ENCODE measurements around the gene ERMARD. TPM values are rescaled to one million over a fixed set of nuclear protein-coding genes. Genes with fewer than 3 reads are reported as not detected.

Gene ERMARD
- total RNA-seq, 1 donor from 2014 or later = 34.2 TPM

GRCh38 chr6:169778646-169779045 is 27.2 kb downstream of the ERMARD start:
- DNase-seq (ENCODE audit: low read depth) = no peak
- H3K4me3 ChIP-seq (ENCODE audit: low read depth, low read length) = no peak overlapping the region
- H3K27me3 ChIP-seq (ENCODE audit: control insufficient read depth, insufficient read depth, low read length) = no peaks in the 10 kb centered on the region
- TF ChIP-seq CTCF (IDR thresholded peaks at IDR 0.05; ENCODE audit: insufficient read depth, low read length, poor library complexity, severe bottlenecking) = no peak
- no peaks in the 10 kb centered on the region for H3K36me3 ChIP-seq (ENCODE audit: control insufficient read depth, insufficient read depth, low read length)

- Histone ChIP-seq H3K36me3 (ENCODE audit: control insufficient read depth, insufficient read depth, low read length) (no peaks in the 10 kb centered on the region), H3K4me3 (ENCODE audit: low read depth, low read length) (no peak overlapping the region), H3K27me3 (ENCODE audit: control insufficient read depth, insufficient read depth, low read length) (no peaks in the 10 kb centered on the region)
- no peak for TF ChIP-seq CTCF (IDR thresholded peaks at IDR 0.05; ENCODE audit: insufficient read depth, low read length, poor library complexity, severe bottlenecking)
- no peak for DNase-seq (ENCODE audit: low read depth)
Measured at GRCh38 chr6:169779092-169779815, 27.8 kb downstream of the ERMARD start.

GRCh38 chr6:169779896-169780295 is 28.5 kb downstream of the ERMARD start:
- TF ChIP-seq CTCF (IDR thresholded peaks at IDR 0.05; ENCODE audit: insufficient read depth, low read length, poor library complexity, severe bottlenecking) = no peak
- no peak for DNase-seq (ENCODE audit: low read depth)
- H3K27me3 ChIP-seq (ENCODE audit: control insufficient read depth, insufficient read depth, low read length) = no peaks in the 10 kb centered on the region
- H3K36me3 ChIP-seq (ENCODE audit: control insufficient read depth, insufficient read depth, low read length) = no peaks in the 10 kb centered on the region
- no peak overlapping the region for H3K4me3 ChIP-seq (ENCODE audit: low read depth, low read length)

- no peak overlapping the region for H3K4me3 ChIP-seq (ENCODE audit: low read depth, low read length)
- no peak for TF ChIP-seq CTCF (IDR thresholded peaks at IDR 0.05; ENCODE audit: insufficient read depth, low read length, poor library complexity, severe bottlenecking)
- H3K36me3 ChIP-seq (ENCODE audit: control insufficient read depth, insufficient read depth, low read length) = no peaks in the 10 kb centered on the region
- H3K27me3 ChIP-seq (ENCODE audit: control insufficient read depth, insufficient read depth, low read length) = no peaks in the 10 kb centered on the region
- DNase-seq (ENCODE audit: low read depth) = no peak
Measured at GRCh38 chr6:169780571-169781091, 29.2 kb downstream of the ERMARD start.

GRCh38 chr6:169782966-169783365 is 31.5 kb downstream of the ERMARD start:
- TF ChIP-seq CTCF (IDR thresholded peaks at IDR 0.05; ENCODE audit: insufficient read depth, low read length, poor library complexity, severe bottlenecking) = no peak
- DNase-seq (ENCODE audit: low read depth) = no peak

GRCh38 chr6:169783401-169783800 is 32.0 kb downstream of the ERMARD start:
- Histone ChIP-seq H3K27me3 (ENCODE audit: control insufficient read depth, insufficient read depth, low read length) (no peaks in the 10 kb centered on the region), H3K4me3 (ENCODE audit: low read depth, low read length) (no peak overlapping the region), H3K36me3 (ENCODE audit: control insufficient read depth, insufficient read depth, low read length) (no peaks in the 10 kb centered on the region)
- no peak for DNase-seq (ENCODE audit: low read depth)
- no peak for TF ChIP-seq CTCF (IDR thresholded peaks at IDR 0.05; ENCODE audit: insufficient read depth, low read length, poor library complexity, severe bottlenecking)

More at GRCh38 chr6:169782966-169783365, 31.5 kb downstream of the ERMARD start:
- H3K36me3 ChIP-seq (ENCODE audit: control insufficient read depth, insufficient read depth, low read length) = no peaks in the 10 kb centered on the region
- H3K27me3 ChIP-seq (ENCODE audit: control insufficient read depth, insufficient read depth, low read length) = no peaks in the 10 kb centered on the region
- H3K4me3 ChIP-seq (ENCODE audit: low read depth, low read length) = no peak overlapping the region

Measured in kidney epithelial cell (primary cell).